Measurements from ENCODE around the gene CHURC1.

CHURC1 gene

DNA sequence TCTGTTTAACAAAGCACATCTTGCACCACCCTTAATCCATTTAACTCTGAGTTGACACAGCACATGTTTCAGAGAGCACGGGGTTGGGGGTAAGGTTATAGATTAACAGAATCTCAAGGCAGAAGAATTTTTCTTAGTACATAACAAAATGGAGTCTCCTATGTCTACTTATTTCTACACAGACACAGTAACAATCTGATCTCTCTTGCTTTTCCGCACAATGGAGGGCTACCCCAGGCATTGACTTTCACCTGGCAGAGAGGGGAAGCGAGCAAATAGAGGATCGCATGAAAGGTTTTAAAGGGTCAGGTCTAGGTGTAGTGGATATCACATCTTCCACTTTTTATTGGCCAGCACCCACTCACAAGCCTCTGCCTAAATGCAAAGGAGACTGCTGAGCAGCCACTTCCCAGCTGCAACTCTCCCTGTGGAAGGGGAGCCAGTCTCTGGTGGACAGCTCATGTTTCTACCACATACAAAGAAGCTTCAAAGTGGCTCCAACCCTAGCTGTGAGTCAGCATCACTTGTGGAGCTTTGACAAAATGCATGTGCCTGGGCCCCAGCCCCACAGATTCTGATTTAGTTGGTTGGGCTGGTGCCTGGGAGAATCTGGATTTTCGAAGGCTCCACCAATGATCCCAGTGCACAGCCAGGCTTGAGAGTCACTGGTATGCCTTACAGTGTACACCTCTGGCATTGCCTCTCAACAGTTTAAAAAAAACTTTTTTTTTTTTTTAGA lies 65.2 kb downstream of the CHURC1 start:
- Histone ChIP-seq H3K36me3 (ENCODE audit: insufficient read depth, low read length) (no peaks in the 10 kb centered on the region), H3K4me3 (ENCODE audit: low read depth in 1 of 2, low read length in 2 of 2) (no peak overlapping the region), H3K4me1 (ENCODE audit: insufficient read depth, low read length) (peaks cover 4% of the 10 kb centered on the region), H3K27ac (ENCODE audit: low read depth, low read length) (no peak overlapping the region), H3K9ac (ENCODE audit: low read length) (no peak overlapping the region), H3K9me3 (ENCODE audit: low read length) (no peaks in the 10 kb centered on the region), H3K27me3 (ENCODE audit: control insufficient read depth in 1 of 2, insufficient read depth in 2 of 2, low read length in 2 of 2) (no peaks in the 10 kb centered on the region)

DNA sequence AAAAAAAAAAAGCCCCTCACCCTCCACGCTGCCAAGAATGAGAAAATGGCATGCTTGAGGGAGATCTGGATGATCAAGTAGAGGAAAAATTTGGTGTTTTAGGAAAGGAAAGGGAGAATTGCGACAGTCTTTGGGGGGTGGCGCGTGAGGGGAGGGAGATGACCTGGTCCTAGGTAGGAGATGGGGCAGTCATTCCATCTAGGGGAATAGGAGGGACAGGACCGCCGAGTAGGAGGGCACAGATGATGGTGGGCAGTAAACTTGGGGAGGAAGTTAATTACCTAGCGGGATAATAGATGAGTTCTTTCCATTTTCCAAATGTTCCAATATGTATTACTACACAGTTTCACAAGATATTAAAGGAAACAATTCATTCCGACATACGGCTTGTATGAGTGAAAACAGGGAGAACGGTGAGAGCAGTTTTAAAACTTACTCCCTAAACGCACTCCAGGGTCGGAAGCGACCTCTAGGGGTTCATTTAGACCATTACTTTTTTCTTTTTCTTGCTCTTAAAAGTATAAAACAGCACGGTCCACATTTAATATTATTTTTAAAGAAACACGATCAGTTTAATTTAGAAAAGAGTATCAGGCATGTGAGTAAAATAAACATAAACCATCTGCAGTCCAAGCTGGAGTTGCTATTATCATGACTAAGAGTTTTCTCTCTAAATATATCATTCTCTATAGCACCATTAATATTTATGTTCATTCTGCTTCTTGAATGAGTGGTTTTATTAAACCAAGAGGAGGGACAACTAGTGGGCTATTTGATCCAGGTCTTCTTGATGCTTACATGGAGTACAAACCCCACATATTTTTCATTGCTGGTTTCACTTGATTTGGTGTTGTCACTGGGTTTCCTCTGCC lies 69.4 kb downstream of the CHURC1 start:
- no peak overlapping the region for H3K9ac ChIP-seq (ENCODE audit: low read length)
- H3K36me3 ChIP-seq (ENCODE audit: insufficient read depth, low read length): no peaks in the 10 kb centered on the region
- H3K9me3 ChIP-seq (ENCODE audit: low read length): no peaks in the 10 kb centered on the region
- no peak overlapping the region for H3K27ac ChIP-seq (ENCODE audit: low read depth, low read length)
- no peaks in the 10 kb centered on the region for H3K27me3 ChIP-seq (ENCODE audit: control insufficient read depth in 1 of 2, insufficient read depth in 2 of 2, low read length in 2 of 2)
- peaks cover 18% of the 10 kb centered on the region for H3K4me1 ChIP-seq (ENCODE audit: insufficient read depth, low read length)
- peak overlapping the region in 1 of 2 donors; percentile 16 for H3K4me3 ChIP-seq (ENCODE audit: low read depth in 1 of 2, low read length in 2 of 2)

Measured in muscle layer of colon (tissue), 2 donors.